ENCODE results near the gene FKBP8.
"Not testable (repeated sequence)": the region's sequence is repeated elsewhere in the genome, so short reads cannot be mapped to it uniquely, and the experiment has no call there.

The FKBP8 gene

GRCh38 chr19:18541258-18541991, 1.9 kb downstream of the FKBP8 start:
- no peak overlapping the region for H3K4me3 ChIP-seq (ENCODE audit: control insufficient read depth, low read depth, low read length)
- no peak for TF ChIP-seq CTCF (IDR thresholded peaks at IDR 0.05; ENCODE audit: control insufficient read depth, insufficient read depth, low read depth, low read length, missing control alignments)
- DNase-seq (ENCODE audit: low read depth) = no peak

- H3K4me3 ChIP-seq (ENCODE audit: control insufficient read depth, low read depth, low read length); DNase-seq (ENCODE audit: low read depth): not testable (repeated sequence)
These were observed 3.2 kb downstream of the FKBP8 start for GRCh38 chr19:18540200-18540599.

GRCh38 chr19:18539372-18539771, 4.0 kb downstream of the FKBP8 start:
- TF ChIP-seq CTCF (IDR thresholded peaks at IDR 0.05; ENCODE audit: control insufficient read depth, insufficient read depth, low read depth, low read length, missing control alignments) = no peak
- H3K4me3 ChIP-seq (ENCODE audit: control insufficient read depth, low read depth, low read length) = no peak overlapping the region
- DNase-seq (ENCODE audit: low read depth) = no peak

- TF ChIP-seq CTCF (IDR thresholded peaks at IDR 0.05; ENCODE audit: control insufficient read depth, insufficient read depth, low read depth, low read length, missing control alignments) = no peak
- DNase-seq (ENCODE audit: low read depth) = no peak
- no peak overlapping the region for H3K4me3 ChIP-seq (ENCODE audit: control insufficient read depth, low read depth, low read length)
These were observed 5.3 kb downstream of the FKBP8 start for GRCh38 chr19:18538115-18538514.

- no peak overlapping the region for H3K4me3 ChIP-seq (ENCODE audit: control insufficient read depth, low read depth, low read length)
- no peak for DNase-seq (ENCODE audit: low read depth)
- TF ChIP-seq CTCF (IDR thresholded peaks at IDR 0.05; ENCODE audit: control insufficient read depth, insufficient read depth, low read depth, low read length, missing control alignments) = no peak
These were observed 5.9 kb downstream of the FKBP8 start for GRCh38 chr19:18537431-18537830.

GRCh38 chr19:18536475-18536874, 6.9 kb downstream of the FKBP8 start:
- no peak for TF ChIP-seq CTCF (IDR thresholded peaks at IDR 0.05; ENCODE audit: control insufficient read depth, insufficient read depth, low read depth, low read length, missing control alignments)
- no peak overlapping the region for H3K4me3 ChIP-seq (ENCODE audit: control insufficient read depth, low read depth, low read length)
- no peak for DNase-seq (ENCODE audit: low read depth)

GRCh38 chr19:18533058-18533457, 10.3 kb downstream of the FKBP8 start:
- TF ChIP-seq CTCF (IDR thresholded peaks at IDR 0.05; ENCODE audit: control insufficient read depth, insufficient read depth, low read depth, low read length, missing control alignments) = no peak
- DNase-seq (ENCODE audit: low read depth) = no peak
- no peak overlapping the region for H3K4me3 ChIP-seq (ENCODE audit: control insufficient read depth, low read depth, low read length)
